CD4-positive, alpha-beta T cell treated with Interleukin-6 for 4 hours (primary cell): ENCODE data around the gene TMEM94.
"Not testable (repeated sequence)": the region's sequence is repeated elsewhere in the genome, so short reads cannot be mapped to it uniquely, and the experiment has no call there.

Source experiments
- DNase-seq: peaks from one replicate; pipeline ENCODE4 v3.0.0-alpha.2; 2020; ENCODE audit warnings: mixed read lengths

The TMEM94 gene

DNA sequence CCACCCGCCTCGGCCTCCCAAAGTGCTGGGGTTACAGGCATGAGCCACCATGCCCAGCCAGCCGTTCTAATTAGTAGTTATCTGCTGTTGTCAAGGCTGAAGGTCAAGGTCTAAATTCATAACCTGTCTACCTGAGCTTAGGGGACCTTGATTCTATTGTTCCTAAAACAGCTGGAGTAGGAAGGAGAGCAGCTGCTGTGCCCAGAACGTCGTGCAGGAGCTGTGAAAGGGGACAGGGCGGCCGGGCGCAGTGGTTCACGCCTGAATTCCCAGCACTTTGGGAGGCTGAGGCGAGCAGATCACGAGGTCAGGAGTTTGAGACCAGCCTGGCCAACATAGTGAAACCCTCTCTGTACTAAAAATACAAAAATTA is 21.0 kb downstream of the TMEM94 start:
- DNase-seq = not testable (repeated sequence)

DNA sequence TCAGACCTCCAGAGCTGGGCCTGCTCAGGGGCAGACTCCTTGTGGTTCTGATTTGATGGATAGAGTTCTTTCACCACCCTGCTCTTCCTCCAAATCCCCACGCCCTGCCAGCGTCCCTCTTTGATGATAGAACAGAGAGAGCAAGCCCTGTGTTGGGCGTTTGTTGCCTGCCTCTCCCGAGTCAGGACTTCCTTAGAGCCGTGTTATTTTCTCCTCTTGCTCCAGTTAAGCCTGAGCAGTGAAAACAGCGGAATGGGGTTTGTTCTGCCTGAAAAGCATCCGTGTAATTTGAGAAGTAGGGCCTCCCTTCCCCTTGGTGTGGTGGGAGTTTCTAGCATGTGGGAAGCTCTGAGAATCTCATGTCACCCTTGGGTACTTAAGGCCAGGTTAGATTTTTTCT is 22.1 kb downstream of the TMEM94 start:
- DNase-seq = no peak

DNA sequence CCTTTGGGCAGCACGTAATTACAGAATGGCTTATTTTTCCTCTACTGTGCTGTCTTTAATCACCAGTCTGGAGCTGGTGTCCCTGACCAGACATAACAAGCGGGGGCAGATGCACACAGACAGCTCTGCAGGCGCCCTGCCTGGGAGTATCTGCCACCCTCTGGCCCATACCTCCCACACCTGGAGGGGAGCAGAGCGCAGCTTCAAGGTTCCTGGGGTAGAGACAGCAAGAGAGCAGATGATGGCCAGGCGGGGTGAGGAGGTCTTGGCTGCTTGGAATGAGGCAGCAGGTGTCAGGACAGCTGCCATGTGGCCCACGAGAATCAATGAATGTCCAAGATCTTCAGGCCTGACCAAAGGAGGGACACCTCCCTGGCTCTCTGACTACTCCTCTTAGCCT is 23.8 kb downstream of the TMEM94 start:
- no peak for DNase-seq

DNA sequence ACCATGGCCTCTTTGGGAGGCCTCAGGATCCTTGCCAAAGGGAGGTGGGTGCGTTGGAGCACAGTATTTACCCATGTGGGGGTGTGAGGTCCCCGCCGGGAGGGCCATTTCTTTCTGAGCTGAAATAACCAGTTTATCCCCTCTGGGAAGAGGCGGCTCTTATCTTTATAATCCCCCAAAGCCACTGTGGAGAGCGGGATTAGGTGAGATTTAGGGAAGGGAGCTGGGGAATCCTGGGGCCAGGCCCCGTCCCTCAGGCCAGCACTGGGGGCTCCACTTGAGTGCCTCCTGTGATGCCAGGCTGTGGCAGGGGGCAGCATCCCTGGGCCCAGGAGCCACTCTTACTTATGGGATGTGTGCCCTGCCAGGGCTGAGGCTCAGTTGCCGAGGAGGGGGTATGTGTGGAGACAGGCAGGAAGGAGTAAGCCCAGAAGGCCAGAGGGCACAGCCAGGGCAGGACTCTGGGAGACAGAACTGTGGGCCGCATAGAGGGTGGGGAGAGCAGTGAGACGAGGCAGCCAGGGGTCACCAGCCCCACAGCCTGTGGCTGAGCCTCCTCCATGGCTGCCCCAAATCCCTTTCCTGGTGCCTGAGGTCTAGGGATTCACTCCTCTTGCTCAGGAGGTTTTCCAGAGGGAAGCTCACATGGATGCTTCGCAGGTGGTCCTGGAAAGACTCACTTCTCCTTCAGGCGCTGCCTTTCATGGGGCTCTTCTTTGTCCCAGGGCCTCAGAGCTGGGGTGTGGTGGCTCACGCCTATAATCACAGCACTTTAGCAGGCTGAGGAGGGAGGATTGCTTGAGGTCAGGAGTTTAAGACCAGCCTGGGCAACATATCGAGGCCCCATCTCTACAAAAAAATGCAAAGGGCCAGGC is 25.0 kb downstream of the TMEM94 start:
- DNase-seq = no peak

DNA sequence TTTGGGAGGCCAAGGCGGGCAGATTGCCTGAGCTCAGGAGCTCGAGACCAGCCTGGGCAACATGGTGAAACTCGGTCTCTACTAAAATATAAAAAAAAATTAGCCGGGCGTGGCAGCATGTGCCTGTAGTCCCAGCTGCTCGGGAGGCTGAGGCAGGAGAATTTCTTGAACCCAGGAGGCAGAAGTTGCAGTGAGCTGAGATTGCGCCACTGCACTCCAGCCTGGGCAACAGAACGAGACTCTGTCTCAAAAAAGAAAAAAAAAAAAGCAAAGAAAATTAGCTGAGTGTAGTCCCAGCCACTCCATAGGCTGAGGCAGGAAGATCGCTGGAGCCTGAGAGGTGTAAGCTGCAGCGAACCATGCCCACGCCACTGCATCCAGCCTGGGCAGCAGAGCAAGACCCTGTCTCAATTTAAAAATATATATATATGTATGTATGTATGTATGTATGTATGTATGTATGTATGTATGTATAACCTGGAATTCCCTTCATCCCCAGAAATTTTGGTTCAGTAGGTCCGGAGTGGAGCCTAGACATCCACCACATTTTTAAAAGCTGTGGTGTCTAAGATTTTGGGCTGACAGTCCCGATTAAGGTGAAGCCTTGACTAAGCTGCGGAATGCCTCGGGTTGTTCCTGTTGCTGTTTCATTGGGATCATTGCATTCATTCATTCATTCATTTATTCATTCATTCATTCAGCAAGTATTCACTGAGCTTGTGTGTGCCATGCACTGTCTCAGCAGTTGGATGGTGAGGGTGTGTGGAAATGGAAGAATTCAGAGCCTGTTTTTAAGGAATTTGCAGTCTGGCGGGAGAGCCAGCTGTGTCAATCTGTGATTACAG is 25.9 kb downstream of the TMEM94 start:
- DNase-seq = no peak

DNA sequence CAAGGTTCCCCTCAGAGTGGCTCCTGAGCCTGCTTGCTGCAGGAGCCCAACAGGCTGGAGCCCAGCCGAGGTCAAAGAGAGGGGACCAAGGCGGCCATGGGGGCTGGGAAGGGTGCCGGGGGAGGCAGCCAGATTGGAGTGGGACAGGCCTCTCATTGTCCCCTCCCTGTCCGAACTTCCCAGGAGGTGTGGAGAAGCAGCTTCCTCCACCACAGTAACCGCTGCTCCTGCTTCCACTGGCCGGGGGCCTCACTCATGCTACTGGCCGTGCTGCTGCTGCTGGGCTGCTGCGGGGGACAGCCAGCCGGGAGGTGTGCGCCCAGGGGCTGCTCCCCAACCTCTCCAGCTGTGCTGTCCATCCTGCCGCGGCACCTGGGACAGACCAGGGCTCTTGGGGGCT is 29.3 kb downstream of the TMEM94 start:
- no peak for DNase-seq

DNA sequence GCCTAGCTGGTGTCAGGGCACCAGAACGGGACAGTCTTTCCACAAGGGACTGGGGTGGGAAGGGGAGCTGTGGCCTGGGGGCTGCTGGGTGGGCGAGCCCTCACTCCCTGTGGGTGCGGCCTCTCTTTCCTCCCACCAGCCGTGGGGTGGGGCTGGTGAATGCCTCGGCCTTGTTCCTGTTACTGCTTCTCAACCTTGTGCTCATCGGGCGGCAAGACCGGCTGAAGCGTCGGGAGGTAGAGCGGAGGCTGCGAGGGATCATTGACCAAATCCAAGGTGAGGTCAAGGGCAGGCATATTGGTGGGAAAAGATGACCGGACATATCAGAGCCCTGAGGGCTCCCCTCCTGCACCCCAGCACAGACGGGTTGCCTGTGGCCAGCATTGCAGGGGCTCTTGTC is 29.7 kb downstream of the TMEM94 start:
- no peak for DNase-seq

DNA sequence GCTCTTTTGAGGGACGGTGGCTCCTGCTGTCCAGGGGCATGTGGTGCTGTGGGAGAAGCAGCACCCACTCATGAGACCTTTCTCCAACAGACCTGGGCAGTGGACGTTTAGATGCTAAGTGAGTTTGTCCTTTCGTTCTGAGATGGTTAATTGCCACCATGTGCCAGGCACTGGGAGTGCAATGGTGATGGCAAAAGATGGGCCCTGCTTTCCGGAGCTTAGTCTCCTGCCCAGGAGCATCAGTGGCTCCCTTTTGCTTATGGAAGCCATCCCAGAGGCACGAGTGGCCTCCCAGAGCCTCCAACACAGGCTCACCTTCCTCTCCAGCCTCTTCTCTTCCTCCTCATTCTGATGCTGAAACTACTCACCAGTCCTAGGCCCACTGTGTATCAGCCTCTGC is 30.5 kb downstream of the TMEM94 start:
- no peak for DNase-seq

DNA sequence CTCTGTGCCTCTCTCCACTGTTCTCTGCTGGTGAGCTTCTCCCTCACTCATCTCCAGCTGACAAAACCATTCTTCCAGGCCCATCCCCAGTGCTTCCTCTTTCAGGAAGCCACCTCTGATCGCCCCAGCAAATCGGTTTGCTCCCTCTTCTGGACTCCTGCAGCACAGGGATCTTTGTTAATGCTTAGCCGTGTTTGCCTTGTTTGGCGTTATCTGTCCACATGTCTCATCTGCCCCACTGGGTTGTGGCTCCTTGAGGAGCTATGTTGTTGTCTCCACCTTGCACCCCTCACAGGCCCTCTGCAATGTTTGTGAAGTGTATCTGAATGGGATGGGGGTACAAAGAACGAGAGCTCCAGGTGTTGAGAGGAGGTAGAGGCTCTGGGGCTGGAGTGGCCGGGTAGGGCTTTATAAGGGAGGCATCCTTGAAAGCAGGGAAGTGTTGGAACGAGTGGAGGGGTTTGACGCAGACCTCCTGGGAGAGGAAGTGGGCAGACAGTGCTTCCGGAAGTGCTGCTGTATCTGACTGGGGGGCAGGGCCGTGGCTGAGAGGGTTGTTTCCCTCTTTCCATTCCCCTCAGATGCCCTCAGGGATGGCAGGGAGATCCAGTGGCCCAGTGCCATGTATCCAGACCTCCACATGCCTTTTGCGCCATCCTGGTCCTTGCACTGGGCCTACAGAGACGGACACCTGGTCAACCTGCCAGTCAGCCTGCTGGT is 31.1 kb downstream of the TMEM94 start:
- peak; percentile 72 for DNase-seq

DNA sequence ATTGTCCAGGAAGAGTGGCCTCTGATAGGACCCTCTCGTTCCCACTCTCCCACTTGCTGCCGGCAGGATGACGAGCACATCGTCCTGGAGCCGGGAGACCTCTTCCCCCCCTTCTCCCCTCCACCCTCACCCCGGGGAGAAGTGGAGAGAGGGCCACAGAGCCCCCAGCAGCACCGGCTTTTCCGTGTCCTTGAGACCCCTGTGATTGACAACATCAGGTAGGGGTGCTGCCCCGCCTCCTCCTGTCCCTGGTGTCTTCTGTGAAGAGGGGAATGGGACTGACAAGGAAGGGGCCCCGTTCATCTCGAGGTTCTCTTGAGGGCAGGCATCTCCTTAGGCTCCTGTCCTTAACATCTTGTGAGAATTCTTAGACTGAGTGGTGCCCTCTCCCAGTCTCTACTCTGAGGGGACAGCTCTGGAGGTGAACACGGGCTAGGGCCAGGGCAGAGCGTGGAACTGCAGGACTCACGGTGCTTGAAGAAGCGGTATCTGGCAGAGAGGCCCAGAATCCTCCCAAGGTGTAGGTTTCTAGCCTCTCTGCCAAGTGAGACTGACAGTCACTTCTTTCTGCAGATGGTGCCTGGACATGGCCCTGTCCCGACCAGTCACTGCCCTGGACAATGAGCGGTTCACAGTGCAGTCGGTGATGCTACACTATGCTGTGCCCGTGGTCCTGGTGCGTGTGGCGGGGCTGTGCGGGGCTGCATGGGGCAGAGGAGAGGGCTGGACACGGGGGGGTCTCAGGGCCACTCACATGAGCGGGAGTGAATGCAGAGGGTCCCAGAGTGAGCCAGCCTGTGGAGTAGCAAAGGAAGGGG is 32.5 kb downstream of the TMEM94 start:
- DNase-seq = no peak

DNA sequence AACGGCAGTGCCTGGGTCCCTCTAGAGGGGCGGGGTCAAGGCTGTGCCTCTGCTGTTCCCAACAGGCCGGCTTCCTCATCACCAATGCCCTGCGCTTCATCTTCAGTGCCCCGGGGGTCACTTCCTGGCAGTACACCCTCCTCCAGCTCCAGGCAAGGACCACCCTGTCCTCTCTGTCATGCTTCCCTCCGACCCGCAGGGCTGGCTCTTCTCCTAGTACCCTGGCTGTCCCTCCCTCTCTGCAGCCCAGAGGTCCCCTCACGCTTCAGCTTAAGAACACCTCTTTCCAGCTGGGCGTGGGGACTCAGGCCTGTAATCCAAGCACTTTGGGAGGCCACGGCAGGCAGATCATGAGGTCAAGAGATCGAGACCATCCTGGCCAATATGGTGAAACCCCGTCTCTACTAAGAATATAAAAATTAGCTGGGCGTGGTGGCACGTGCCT is 33.1 kb downstream of the TMEM94 start:
- no peak for DNase-seq

DNA sequence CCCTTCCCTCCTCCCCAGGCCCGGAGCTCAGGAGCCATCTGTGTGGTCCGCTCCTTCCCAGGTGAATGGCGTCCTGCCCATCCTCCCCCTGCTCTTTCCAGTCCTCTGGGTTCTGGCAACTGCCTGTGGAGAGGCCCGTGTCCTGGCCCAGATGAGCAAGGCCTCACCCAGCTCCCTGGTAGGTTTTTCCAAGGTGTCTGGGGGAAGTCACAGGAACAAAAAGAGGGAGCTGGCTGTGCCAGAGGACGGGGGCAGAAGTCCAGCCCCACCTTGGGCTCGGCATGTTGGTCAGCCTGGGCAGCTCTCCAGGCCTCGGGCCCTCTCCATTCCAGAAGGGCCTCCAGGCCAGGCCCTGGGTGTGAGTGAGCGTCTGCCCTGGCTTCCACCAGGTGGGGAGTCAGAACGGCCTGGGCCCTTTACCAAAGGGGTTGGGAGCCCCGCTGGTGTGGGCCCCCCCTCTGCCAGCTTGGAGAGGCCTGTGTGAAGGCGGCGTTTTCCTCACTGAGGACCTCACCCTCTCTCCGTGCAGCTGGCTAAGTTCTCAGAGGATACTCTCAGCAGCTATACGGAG is 33.8 kb downstream of the TMEM94 start:
- DNase-seq = no peak

DNA sequence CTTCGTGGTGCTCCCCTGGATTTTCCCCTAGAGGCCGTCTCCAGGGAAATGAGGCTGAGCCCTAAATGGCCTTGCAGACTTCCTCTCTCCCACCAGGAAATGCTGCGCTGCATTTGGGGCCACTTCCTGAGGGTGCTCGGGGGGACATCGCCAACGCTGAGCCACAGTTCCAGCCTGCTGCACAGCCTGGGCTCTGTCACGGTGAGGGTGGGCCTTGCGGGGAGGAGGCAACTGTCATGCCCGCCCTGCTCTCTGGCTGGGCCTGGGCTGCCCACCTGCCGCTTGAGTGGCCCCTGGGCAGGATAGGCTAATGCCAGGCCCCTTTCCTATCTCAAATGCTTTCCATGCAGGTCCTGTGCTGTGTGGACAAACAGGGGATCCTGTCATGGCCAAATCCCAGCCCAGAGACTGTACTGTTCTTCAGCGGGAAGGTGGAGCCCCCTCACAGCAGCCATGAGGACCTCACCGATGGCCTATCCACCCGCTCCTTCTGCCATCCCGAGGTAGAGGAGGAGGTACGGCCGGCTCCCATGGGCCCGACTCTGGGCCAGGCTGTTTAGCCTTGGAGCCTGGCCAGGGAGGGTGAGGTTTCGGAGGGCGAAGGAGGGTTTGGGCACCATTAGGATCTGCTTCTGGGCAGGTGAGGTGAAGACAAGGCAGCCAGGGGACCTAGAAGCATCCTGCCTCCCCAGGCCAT is 34.7 kb downstream of the TMEM94 start:
- DNase-seq = no peak

DNA sequence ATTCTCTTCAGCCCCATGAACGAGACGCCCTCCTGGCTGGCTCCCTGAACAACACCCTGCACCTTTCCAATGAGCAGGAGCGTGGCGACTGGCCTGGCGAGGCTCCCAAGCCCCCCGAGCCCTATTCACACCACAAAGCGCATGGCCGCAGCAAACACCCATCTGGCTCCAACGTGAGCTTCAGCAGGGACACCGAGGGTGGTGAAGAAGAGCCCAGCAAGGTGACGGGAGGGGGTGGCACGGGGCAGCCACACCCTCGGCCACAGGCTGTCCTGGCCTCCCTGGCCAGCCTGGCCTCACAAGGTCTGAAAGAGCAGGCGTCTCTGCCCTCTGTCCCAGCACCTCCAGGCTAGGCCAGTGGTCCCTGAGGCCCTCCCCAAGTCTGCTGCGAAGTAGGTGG is 35.2 kb downstream of the TMEM94 start:
- DNase-seq = no peak

DNA sequence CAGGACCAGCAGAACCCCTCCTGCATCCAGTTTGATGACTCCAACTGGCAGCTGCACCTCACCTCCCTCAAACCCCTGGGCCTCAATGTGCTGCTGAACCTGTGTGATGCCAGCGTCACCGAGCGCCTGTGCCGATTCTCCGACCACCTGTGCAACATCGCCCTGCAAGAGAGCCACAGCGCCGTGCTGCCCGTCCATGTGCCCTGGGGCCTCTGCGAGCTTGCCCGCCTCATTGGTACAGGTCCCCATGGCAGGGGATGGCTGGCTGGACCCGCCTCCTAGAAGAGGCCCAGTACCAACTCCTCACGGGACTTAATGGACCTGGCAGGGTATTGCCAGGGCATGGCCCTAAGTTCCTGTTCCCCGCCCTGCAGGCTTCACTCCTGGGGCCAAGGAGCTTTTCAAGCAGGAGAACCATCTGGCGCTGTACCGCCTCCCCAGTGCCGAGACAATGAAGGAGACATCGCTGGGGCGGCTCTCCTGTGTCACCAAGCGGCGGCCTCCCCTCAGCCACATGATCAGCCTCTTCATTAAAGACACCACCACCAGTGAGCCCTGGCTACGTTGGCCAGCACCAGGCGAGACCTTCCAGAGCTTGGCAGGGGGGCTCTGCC is 36.2 kb downstream of the TMEM94 start:
- no peak for DNase-seq

DNA sequence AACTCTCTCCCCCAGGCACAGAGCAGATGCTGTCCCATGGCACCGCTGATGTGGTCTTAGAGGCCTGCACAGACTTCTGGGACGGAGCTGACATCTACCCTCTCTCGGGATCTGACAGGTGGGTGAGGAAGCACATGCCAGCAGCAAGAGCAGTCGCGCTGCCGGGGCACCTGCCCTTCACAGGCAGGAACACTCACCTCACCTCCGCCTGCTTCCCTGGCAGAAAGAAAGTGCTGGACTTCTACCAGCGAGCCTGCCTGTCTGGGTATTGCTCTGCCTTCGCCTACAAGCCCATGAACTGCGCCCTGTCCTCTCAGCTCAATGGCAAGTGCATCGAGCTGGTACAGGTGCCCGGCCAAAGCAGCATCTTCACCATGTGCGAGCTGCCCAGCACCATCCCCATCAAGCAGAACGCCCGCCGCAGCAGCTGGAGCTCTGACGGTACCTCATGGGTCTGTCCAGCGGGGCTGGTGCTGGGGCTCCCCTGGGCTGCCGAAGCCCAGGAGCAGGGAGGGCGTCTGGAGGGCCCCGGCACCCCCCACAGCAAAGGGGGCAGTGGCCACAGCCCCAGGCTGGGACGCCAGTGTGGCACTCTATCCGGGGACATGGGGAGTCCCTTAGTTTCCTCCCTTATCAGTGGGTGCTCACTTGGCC is 37.2 kb downstream of the TMEM94 start:
- no peak for DNase-seq

DNA sequence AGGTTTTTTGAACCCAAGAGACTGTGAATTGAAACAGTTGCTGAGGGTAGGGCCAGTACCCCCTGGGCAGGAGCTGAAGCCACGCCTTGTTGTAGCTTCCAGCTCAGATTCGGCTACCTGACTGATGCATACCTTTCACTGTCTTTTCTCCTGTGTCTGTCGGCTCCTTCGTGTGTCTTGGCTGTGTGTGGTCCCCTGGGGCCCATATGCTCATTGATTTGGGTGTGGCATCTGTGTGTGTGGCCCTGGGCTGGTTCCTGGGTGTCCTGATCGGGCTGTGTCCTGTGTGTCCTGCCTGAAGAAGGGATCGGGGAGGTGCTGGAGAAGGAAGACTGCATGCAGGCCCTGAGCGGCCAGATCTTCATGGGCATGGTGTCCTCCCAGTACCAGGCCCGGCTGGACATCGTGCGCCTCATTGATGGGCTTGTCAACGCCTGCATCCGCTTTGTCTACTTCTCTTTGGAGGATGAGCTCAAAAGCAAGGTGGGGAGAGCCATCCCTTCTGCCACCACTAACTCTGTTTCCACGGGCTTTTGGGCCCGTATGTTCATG is 38.0 kb downstream of the TMEM94 start:
- no peak for DNase-seq

DNA sequence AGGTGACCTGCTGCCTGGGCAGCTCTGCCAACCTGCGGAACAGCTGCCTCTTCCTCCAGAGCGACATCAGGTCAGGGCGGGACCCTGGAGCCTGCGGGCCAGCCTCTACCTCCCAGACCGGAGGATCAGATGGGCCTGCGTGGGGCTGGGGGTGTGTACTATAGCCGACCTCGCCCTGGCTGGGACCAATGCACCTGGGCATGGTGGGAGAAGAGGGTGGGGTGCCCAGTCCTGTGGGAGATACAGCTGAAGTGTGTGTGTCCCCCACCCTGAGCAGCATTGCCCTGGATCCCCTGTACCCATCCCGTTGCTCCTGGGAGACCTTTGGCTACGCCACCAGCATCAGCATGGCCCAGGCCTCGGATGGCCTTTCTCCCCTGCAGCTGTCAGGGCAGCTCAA is 39.6 kb downstream of the TMEM94 start:
- DNase-seq = no peak

DNA sequence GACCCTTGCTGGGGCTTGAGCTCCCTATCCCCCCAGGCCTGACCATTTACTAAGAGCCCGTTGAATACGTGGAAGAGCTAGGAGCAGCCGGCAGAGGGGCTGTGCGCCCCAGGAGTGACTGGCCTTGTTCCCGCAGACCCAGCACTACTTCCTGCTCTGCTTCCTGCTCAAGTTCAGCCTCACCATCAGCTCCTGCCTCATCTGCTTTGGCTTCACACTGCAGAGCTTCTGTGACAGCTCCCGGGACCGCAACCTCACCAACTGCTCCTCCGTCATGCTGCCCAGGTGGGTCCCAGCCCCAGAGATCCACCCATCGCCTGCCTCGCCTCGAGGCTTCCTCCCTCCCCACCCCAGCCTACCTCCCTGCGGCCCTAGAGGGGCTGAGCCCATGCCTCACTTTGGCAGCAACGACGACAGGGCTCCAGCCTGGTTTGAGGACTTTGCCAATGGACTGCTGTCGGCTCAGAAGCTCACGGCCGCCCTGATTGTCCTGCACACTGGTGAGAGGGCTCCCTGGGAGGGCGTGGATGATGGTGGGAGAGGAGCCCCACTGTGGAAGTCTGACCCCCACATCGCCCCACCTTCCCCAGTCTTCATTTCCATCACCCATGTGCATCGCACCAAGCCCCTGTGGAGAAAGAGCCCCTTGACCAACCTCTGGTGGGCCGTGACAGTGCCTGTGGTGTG is 41.7 kb downstream of the TMEM94 start:
- DNase-seq = no peak
